Activated CD4-positive, alpha-beta T cell treated with anti-CD3 and anti-CD28 coated beads, Interleukin-2, amount 10 ng/mL, durations not matched to agents 7 days and 5 days (primary cell): ENCODE measurements around the gene ZFTA. TPM values are rescaled to one million over a fixed set of nuclear protein-coding genes. Genes with fewer than 3 reads are reported as not detected.

Experiments
- CTCF ChIA-PET: fragments of 350-600 bp; sonication (Branson Sonifier 250); formaldehyde crosslinking; loops from one replicate; lab custom pipeline; 2021; ENCODE audit warnings: antibody characterized with exemption; lab: Charles Lee
- POLR2A ChIA-PET: fragments of 350-600 bp; sonication (Branson Sonifier 250); formaldehyde crosslinking; loops from one replicate; lab custom pipeline; 2021; ENCODE audit warnings: antibody characterized with exemption; lab: Charles Lee
- DNase-seq: peaks from one replicate; pipeline ENCODE4 v3.0.0-alpha.2; 2020
- H3K27ac Mint-ChIP-seq: one replicate; pipeline ENCODE4 v1.8.0; 2021; ENCODE audit warnings: mild to moderate bottlenecking, moderate library complexity, mixed read lengths
- H3K27me3 Mint-ChIP-seq: one replicate; pipeline ENCODE4 v1.8.0; 2021; ENCODE audit warnings: mixed read lengths
- H3K36me3 Mint-ChIP-seq: one replicate; pipeline ENCODE4 v1.8.0; 2021; ENCODE audit warnings: low read depth, mixed read lengths
- H3K4me1 Mint-ChIP-seq: one replicate; pipeline ENCODE4 v1.8.0; 2021; ENCODE audit warnings: mixed read lengths
- H3K4me3 Mint-ChIP-seq: one replicate; pipeline ENCODE4 v1.8.0; 2021; ENCODE audit warnings: mild to moderate bottlenecking, moderate library complexity, mixed read lengths
- H3K9me3 Mint-ChIP-seq: one replicate; pipeline ENCODE4 v1.8.0; 2021; ENCODE audit warnings: mixed read lengths
- total RNA-seq, 2 experiments: library from RNA; stranded (reverse); gene quantifications; one replicate each; pipeline ENCODE4 v1.2.3, GENCODE V29; 2021

ZFTA gene
- total RNA-seq, 2 experiments from 2014 or later, result 1.1 TPM

- no peaks in the 10 kb centered on the region for H3K27me3 Mint-ChIP-seq
- H3K27ac Mint-ChIP-seq, result no peak overlapping the region
- no peak for DNase-seq
- no peak overlapping the region for H3K4me3 Mint-ChIP-seq
- no peaks in the 10 kb centered on the region for H3K4me1 Mint-ChIP-seq
- H3K9me3 Mint-ChIP-seq, result no peaks in the 10 kb centered on the region
- no peaks in the 10 kb centered on the region for H3K36me3 Mint-ChIP-seq
- ChIA-PET CTCF (no interaction called here), POLR2A (no interaction called here)
Measured at GRCh38 chr11:63719987-63720386, 48.6 kb downstream of the ZFTA start.

DNA sequence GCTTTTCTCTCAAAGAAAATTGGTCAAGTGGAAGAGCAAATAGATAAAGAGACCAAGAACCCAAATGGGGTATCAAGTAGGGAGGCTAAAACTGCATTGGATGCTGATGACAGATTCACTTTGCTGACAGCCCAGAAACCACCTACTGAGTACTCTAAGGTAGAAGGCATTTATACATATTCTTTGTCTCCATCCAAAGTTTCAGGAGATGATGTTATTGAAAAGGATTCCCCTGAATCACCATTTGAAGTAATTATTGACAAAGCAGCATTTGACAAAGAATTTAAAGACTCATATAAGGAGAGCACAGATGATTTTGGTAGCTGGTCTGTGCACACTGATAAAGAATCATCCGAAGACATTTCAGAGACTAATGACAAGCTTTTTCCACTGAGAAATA lies 49.6 kb downstream of the ZFTA start:
- DNase-seq, result no peak
- Mint-ChIP-seq H3K36me3 (no peaks in the 10 kb centered on the region), H3K4me1 (no peaks in the 10 kb centered on the region), H3K4me3 (no peak overlapping the region), H3K27ac (no peak overlapping the region), H3K9me3 (no peaks in the 10 kb centered on the region), H3K27me3 (no peaks in the 10 kb centered on the region)
- ChIA-PET POLR2A (no interaction called here), CTCF (no interaction called here)

Other genes starting within 250 kb of the ZFTA start
- 100 to 1,000 TPM; 136 to 137 TPM for gene PLAAT4, start 232.0 kb downstream of the ZFTA start, total RNA-seq
- under 1 TPM in 1 of 2 experiments, not detected in 1; 0.29 TPM for gene PLAAT2, start 205.4 kb downstream of the ZFTA start, total RNA-seq
- gene PLAAT3, start 154.3 kb downstream of the ZFTA start, total RNA-seq, result 1 to 10 TPM; 1.3 to 1.9 TPM
- gene ATL3, start 97.4 kb downstream of the ZFTA start, total RNA-seq, result 10 to 100 TPM; 35.8 to 37.3 TPM
- 10 to 100 TPM; 65.9 to 72.7 TPM for gene RTN3, start 87.3 kb downstream of the ZFTA start, total RNA-seq
- 10 to 100 TPM; 38.4 to 40.7 TPM for gene SPINDOC, start 44.7 kb upstream of the ZFTA start, total RNA-seq
- 10 to 100 TPM; 68.3 to 69.2 TPM for gene MARK2, start 70.3 kb upstream of the ZFTA start, total RNA-seq
- gene RCOR2, start 148.4 kb upstream of the ZFTA start, total RNA-seq, result under 1 TPM; 0.12 to 0.40 TPM
- 10 to 100 TPM; 30.4 to 33.6 TPM for gene NAA40, start 170.2 kb upstream of the ZFTA start, total RNA-seq
- gene COX8A, start 205.8 kb upstream of the ZFTA start, total RNA-seq, result 100 to 1,000 TPM; 451 to 462 TPM
- gene OTUB1, start 217.7 kb upstream of the ZFTA start, total RNA-seq, result 100 to 1,000 TPM in 1 of 2 experiments, 10 to 100 TPM in 1; 94.8 to 102 TPM